ENCODE measurements around the gene TGFB2.

DNA sequence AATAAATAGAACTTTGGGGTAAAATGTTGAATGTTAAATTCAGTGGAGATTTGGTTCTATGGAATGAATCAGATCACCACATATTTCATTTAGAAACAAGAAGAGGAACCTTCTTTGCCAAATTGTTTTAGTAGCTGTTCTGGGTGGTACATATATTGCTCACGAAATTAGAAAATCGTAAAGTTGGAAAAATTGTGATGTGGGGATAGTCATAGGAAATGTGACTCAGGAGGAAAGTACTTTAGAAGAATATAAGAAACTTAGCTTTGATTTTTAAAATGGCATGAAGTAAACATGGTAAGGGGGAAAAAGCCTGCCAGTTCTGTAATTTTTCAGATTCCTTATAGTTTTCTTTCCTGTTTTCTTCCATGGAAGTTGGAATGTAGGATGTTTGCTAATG is 32.6 kb upstream of the TGFB2 start:
- TF ChIP-seq CTCF (conservative IDR thresholded peaks at IDR 0.05; ENCODE audit: low read length) (no peak), EZH2phosphoT487 (IDR thresholded peaks at IDR 0.05; ENCODE audit: borderline replicate concordance, low read depth, low read length) (no peak)
